ENCODE results near the gene ZRANB3.
"Not testable (repeated sequence)": the region's sequence is repeated elsewhere in the genome, so short reads cannot be mapped to it uniquely, and the experiment has no call there.

The ZRANB3 gene

GRCh38 chr2:135530313-135531230 is at the start of gene ZRANB3:
TSS of gene ZRANB3 (minus strand) at chr2:135531218.
- peak; percentile 35 for DNase-seq

- no peak for DNase-seq
These were observed 42.6 kb upstream of the ZRANB3 start for GRCh38 chr2:135573620-135574019.

GRCh38 chr2:135570884-135571283 is 39.9 kb upstream of the ZRANB3 start:
- no peak for DNase-seq

GRCh38 chr2:135563793-135564192 is 32.8 kb upstream of the ZRANB3 start:
- no peak for DNase-seq

- no peak for DNase-seq
These were observed 30.9 kb upstream of the ZRANB3 start for GRCh38 chr2:135561925-135562324.

GRCh38 chr2:135557530-135557929 is 26.5 kb upstream of the ZRANB3 start:
- no peak for DNase-seq

GRCh38 chr2:135555311-135555710 is 24.3 kb upstream of the ZRANB3 start:
- DNase-seq: no peak

GRCh38 chr2:135552887-135553286 is 21.9 kb upstream of the ZRANB3 start:
- no peak for DNase-seq

GRCh38 chr2:135551356-135551755 is 20.3 kb upstream of the ZRANB3 start:
- no peak for DNase-seq

GRCh38 chr2:135547311-135547710 is 16.3 kb upstream of the ZRANB3 start:
- DNase-seq: no peak

- no peak for DNase-seq
These were observed 15.4 kb upstream of the ZRANB3 start for GRCh38 chr2:135546436-135546835.

GRCh38 chr2:135533545-135533944 is 2.5 kb upstream of the ZRANB3 start:
- DNase-seq: not testable (repeated sequence)

- DNase-seq: no peak
These were observed 1.6 kb upstream of the ZRANB3 start for GRCh38 chr2:135532581-135532980.

GRCh38 chr2:135531231-135532197 is 496 bp upstream of the ZRANB3 start, which contains the start of gene R3HDM1:
TSS of gene R3HDM1 (plus strand) at chr2:135531484. CDS start at chr2:135604846, 73,362 bp downstream.
- DNase-seq: peak; percentile 70

GRCh38 chr2:135528006-135528405 is 3.0 kb downstream of the ZRANB3 start:
- DNase-seq: no peak

- no peak for DNase-seq
These were observed 5.2 kb downstream of the ZRANB3 start for GRCh38 chr2:135525786-135526185.

GRCh38 chr2:135512099-135512498 is 18.9 kb downstream of the ZRANB3 start:
- no peak for DNase-seq

- DNase-seq: no peak
These were observed 20.4 kb downstream of the ZRANB3 start for GRCh38 chr2:135510577-135510976.

- DNase-seq: no peak
These were observed 26.2 kb downstream of the ZRANB3 start for GRCh38 chr2:135504811-135505210.

- DNase-seq: not testable (repeated sequence)
These were observed 32.4 kb downstream of the ZRANB3 start for GRCh38 chr2:135498588-135498987.

GRCh38 chr2:135494917-135495316 is 36.1 kb downstream of the ZRANB3 start:
- DNase-seq: no peak

- no peak for DNase-seq
These were observed 36.5 kb downstream of the ZRANB3 start for GRCh38 chr2:135494503-135494902.

GRCh38 chr2:135490376-135490775 is 40.6 kb downstream of the ZRANB3 start:
- DNase-seq: no peak
